Activated CD4-positive, alpha-beta T cell treated with anti-CD3 and anti-CD28 coated beads, Interleukin-2, amount 50 U/mL, for 16 hours (primary cell): ENCODE data around the gene ASCL5.

ENCODE experiments used
- DNase-seq: peaks from one replicate; pipeline ENCODE4 v3.0.0-alpha.2; 2020

The ASCL5 gene

GRCh38 chr1:201134405-201134804, 7.4 kb upstream of the ASCL5 start:
- DNase-seq, result no peak

DNA sequence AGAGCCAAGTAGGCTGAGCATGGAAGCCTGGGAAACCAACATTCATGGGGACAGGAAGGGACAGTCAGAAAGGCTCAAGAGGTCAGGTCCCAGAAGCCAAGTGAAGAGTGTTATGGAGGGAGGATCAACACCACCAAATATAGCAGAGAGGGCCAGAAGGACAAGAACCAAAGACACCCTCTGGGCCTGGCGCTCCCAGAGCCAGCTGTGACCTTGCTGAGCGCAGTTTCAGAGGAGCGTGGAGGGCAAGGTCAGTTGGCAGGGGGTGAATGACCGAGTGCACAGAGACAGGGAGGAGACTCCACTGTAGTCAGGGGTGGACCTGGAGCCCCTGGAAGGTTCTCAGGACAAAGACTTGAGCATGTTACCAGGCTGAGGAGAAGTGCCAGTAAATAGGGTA, 4.4 kb upstream of the ASCL5 start:
- no peak for DNase-seq

GRCh38 chr1:201128962-201129361, 2.0 kb upstream of the ASCL5 start:
- DNase-seq, result no peak

- no peak for DNase-seq
These were observed 1.5 kb upstream of the ASCL5 start for GRCh38 chr1:201128476-201128875.

- no peak for DNase-seq
These were observed 921 bp upstream of the ASCL5 start for GRCh38 chr1:201127755-201128455.

- no peak for DNase-seq
These were observed 537 bp downstream of the ASCL5 start for GRCh38 chr1:201126463-201126831.

- DNase-seq, result no peak
These were observed 1.2 kb downstream of the ASCL5 start for GRCh38 chr1:201125800-201126199.

DNA sequence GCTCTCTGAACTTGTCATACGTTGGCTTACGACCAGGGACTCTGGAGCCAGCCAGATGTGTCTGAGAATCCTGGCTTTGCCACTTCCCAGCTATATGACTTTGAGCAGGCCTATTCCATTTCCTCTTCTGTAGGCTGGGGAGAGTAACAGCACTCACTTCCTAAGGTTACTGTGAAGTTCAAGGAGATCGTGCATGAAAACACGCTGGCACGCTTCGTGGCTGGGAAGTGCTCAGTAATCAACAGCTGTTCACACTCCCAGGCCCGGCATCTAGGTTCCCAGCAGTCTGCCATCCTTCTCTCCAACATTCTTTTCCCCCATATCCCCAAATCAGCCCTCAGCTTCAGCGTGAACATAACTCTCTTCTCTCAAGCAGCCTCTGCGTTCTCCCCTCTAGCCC, 2.0 kb downstream of the ASCL5 start:
- no peak for DNase-seq

DNA sequence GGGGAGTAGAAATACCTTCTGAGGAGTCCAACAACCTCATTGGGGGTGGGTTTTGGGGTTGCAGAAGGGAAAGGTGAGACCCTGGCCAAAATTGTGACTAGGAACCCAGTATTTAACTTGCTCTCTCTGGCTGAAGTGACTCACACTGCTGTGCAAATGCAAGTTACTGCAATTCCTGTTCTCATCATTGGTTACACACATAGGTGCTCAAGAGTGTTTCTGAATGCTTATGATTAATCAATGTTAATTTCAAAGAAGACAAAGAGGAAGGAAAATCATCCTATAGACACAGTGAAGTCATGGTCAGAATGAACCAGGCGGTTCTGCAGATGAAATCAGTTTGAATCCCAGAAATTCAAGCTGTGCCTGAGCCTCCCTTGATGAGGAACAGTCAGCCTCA, 3.1 kb downstream of the ASCL5 start:
- DNase-seq, result no peak

GRCh38 chr1:201122321-201122957, 4.5 kb downstream of the ASCL5 start:
- DNase-seq, result no peak

DNA sequence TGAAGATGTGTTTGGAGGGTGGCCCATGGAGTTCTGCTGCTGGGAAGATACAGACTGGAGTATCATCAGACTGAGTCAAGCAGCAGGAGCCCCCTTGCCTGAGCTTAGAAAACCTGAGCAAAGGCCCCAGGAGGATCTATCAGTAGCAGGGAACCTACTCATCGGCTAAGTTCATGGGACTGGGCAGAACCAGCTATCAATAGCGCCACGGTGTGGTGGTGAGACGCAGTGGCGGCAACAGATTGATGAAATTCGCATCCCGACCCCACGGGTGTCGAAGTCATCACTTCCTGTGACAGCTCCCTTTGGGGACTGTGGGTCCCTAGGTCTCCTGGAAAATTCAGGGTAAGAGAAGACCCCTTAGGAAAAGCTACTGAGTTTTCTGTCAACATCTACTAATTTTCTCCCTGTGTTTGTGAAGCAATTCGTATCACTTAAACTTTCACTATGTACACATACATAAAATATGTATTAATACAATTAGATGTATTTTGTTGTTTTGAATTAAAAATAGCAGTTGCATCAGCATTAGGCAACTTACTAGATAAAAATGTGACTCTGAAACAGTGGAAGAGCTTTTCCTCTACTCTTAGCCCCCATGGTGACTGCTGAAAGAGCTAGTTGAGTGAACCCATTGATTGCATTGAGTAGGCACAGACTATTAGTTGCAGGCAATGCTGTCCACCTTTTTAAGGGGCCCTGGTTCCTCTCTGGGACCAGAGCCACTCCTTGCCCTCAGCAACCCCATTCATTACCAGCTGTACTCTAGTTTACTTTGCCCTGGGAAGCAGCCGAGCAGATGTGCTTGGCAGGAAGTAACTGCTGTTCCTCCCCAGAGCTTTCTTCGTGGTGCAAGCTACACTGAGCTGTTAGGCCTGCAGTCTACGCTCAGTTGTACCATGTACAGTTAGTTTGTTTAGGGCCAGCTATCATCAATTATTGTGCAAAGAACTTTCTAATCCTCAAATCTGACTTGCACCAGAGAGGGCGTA, 7.5 kb downstream of the ASCL5 start:
- peak; percentile 52 for DNase-seq

- no peak for DNase-seq
These were observed 10.9 kb downstream of the ASCL5 start for GRCh38 chr1:201116091-201116490.

DNA sequence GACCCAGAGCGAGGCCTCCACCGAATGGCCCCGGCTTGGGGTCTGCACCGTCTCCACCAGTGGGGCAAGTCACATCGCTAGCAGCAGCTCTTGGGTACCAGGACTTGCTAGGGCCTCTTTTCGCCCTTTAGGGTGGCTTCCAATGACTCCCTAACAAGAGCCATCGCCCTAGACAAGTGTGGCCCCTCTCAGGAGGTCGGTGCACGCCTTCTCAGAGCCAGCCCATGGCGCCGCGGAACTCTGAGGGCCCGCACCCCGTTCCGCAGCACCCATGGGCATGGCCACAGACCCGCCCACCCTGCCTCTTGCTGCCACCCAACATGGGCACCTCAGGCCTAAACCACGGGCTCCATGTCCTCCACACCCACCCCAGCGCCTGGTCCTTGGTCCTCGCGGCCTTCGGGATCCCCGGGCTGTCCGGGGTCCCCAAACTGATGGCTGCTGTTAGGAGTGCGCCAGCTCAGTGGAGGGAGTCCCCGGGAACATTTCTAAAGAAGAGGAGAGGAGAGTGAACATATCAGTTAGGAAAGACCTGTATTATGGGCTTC, 11.5 kb downstream of the ASCL5 start:
- DNase-seq, result no peak

DNA sequence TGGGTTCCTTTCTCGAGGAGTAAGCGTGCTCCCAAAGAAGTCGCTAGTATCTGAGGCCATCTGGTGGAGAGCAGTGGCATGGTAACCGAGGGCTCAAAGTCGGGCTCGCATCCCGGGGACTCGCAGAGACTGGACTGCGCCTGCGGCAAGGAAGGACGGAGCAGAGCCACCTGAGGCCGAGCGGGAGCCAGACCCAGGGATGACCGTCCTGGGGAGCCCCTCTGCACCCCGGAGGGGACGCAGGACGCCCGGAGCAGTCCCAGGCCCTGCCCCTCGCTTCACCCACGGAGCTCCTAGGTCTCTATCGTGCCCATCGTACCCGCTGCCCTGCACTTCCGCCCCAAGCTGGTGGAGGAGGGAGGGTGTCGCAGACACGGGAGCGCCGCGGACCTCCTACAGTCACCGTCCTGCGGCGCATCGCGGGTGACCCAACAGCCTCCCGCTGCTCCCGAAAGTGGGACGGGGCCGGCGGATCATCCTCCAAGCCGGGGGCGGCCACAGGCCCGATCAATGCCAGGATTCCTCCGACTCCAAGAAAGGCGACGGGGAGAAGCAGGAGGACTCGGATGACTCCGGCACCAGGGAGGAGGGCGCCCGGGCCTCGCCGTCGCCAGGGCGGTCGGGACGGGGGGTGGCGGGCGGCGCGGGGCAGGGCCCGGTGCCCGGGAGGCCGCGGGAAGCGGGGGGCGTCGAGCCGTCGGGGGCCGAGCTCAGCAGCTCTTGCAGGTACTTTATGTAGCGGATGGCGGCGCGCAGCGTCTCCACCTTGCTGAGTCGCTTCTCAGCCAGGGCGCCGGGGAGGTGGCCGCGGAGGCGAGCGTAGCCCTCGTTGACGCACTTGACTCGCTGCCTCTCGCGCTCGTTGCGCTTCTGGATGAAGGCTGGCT, 12.5 kb downstream of the ASCL5 start:
- peak; percentile 82 for DNase-seq

GRCh38 chr1:201113451-201114244, 13.3 kb downstream of the ASCL5 start:
- DNase-seq, result no peak

- no peak for DNase-seq
These were observed 14.1 kb downstream of the ASCL5 start for GRCh38 chr1:201112926-201113325.

DNA sequence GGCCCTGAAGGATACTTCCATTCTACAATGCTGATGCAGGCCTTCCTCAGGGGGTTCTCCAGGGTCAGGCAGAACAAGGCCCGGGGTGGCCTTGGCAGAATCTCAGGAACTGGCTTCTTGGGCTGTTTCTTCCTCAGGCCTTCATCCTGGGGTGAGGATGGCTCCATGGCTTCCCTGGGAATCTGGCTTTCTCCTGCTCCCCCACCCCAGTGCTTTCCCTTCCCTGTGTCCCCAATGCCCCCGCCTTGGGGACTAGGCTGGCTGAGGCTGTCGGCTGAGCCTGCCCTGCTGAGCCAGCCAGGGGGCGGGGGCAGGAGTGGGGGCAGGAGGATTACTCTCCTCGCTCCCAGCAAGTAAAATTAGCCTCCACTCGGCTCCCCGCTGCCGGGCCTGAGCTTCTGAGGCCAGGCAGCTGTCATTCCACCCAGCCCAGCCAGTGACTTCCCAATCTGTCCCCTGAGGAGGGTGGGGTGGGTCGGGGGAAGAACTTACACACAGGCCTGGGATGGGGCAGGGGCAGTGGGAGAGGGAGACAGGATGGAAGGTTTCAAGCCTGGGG, 14.7 kb downstream of the ASCL5 start, which contains the start of gene CACNA1S:
Gene CACNA1S, minus strand, starts transcription at position 254 of the 559 bp plus-strand sequence. Its CDS starts 87 bp downstream, at position 167.
- no peak for DNase-seq

DNA sequence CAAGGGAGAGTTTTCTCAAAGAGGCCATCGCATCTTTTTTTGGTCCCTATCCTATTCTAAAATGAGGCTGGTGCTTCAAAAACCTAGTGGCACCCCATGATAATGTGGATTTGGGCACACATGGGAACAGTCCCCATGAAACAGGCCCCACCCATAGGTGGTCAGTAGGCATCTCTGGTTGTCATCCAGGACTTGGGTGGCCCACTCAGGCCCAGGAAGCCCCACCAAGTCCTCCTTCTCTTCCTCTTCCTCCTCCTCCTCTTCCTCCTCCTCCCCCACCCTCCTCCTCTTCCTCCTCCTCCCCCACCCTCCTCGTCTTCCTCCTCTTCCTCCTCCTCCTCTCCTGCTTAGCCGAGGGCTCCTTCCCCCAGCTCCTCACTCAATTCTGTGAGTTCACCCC, 15.3 kb downstream of the ASCL5 start:
- no peak for DNase-seq

- no peak for DNase-seq
These were observed 15.8 kb downstream of the ASCL5 start for GRCh38 chr1:201111156-201111555.

DNA sequence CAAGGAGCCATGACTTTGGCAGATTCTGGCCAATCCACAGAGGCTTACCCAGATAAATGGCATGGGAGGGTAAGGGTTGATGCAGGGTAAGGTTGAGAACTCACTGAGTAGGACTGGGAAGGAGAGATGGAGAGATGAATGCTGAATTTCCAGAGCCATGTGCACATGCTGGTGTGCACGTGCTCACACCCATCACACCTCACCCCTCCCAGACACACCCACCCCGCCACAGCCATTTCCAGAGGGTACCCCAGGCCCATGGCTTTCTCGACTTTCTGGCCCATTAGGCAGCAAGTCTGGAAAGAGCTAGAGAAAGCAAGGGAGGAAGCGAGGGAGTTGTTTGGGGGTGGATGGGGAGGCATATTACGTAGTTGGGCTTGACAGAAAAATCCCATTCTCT, 16.4 kb downstream of the ASCL5 start:
- no peak for DNase-seq

GRCh38 chr1:201110138-201110537, 16.8 kb downstream of the ASCL5 start:
- DNase-seq, result no peak
